GM12875 (cell line): ENCODE results near the gene VWA1.

Source experiments
- H3K4me3 ChIP-seq: one replicate; pipeline ENCODE4 v1.5.1; 2011; ENCODE audit warnings: low read depth, low read length, control low read depth
- CTCF ChIP-seq: IDR thresholded peaks from 2 replicates; pipeline ENCODE4 v1.5.1; 2011; ENCODE audit warnings: low read depth, mild to moderate bottlenecking, control low read depth, inconsistent platforms, low read length, moderate library complexity, borderline replicate concordance; ENCODE audit not compliant: insufficient read depth

Gene VWA1

GRCh38 chr1:1418464-1419362, 16.8 kb upstream of the VWA1 start:
- TF ChIP-seq CTCF = no peak
- H3K4me3 ChIP-seq = no peak overlapping the region

GRCh38 chr1:1419363-1419812, 16.1 kb upstream of the VWA1 start:
- no peak overlapping the region for H3K4me3 ChIP-seq
- no peak for TF ChIP-seq CTCF

GRCh38 chr1:1419813-1420653, 15.5 kb upstream of the VWA1 start:
- H3K4me3 ChIP-seq = no peak overlapping the region
- TF ChIP-seq CTCF = no peak

GRCh38 chr1:1420654-1421141, 14.8 kb upstream of the VWA1 start:
- no peak overlapping the region for H3K4me3 ChIP-seq
- TF ChIP-seq CTCF = no peak

GRCh38 chr1:1421147-1421906, 14.2 kb upstream of the VWA1 start, which contains the start of gene ANKRD65:
TSS of gene ANKRD65 (minus strand) at chr1:1421276. CDS start at chr1:1421005, 271 bp downstream.
- H3K4me3 ChIP-seq = no peak within 1 kb of the TSS
- TF ChIP-seq CTCF = no peak

GRCh38 chr1:1421907-1422464, 13.5 kb upstream of the VWA1 start:
- TF ChIP-seq CTCF = no peak
- H3K4me3 ChIP-seq = no peak overlapping the region
